HepG2 (cell line): ENCODE data around the gene FXYD1.

ENCODE experiments used
- CEBPB ChIP-seq: IDR thresholded peaks from 2 replicates; pipeline ENCODE4 v1.6.1; 2011; ENCODE audit warnings: low read depth, low read length, improper control_type of control experiment, borderline replicate concordance
- CTCF ChIP-seq: sonication (generic); formaldehyde crosslinking; IDR thresholded peaks from 2 replicates; pipeline ENCODE4 v1.5.0; 2020; ENCODE audit warnings: mild to moderate bottlenecking, missing genetic modification reagents, moderate library complexity
- ESRRA ChIP-seq: sonication (generic); formaldehyde crosslinking; IDR thresholded peaks from 2 replicates; pipeline ENCODE4 v1.5.1; 2020; ENCODE audit warnings: mild to moderate bottlenecking, low read depth, missing genetic modification reagents
- ETS1 ChIP-seq: sonication (generic); formaldehyde crosslinking; IDR thresholded peaks from 2 replicates; pipeline ENCODE4 v1.4.0; 2020; ENCODE audit warnings: missing genetic modification reagents
- GLMP ChIP-seq: sonication (generic); formaldehyde crosslinking; IDR thresholded peaks from 2 replicates; pipeline ENCODE4 v1.9.0; 2021; ENCODE audit warnings: missing genetic modification reagents, mild to moderate bottlenecking, borderline replicate concordance
- HES4 ChIP-seq: sonication (generic); formaldehyde crosslinking; IDR thresholded peaks from 2 replicates; pipeline ENCODE4 v1.9.0; 2021; ENCODE audit warnings: mild to moderate bottlenecking, missing genetic modification reagents, borderline replicate concordance
- SOX6 ChIP-seq, 2 experiments: fragments of 450-650 bp in 1 of 2; sonication (generic) in 1 of 2; formaldehyde crosslinking in 1 of 2; IDR thresholded peaks; 2 replicates each; pipeline versions ENCODE4 v1.4.0 to v1.6.1; 2017 to 2020; ENCODE audit warnings: antibody characterized with exemption in 1 of 2, mild to moderate bottlenecking in 1 of 2, missing genetic modification reagents in 1 of 2
- SP2 ChIP-seq: sonication (generic); formaldehyde crosslinking; IDR thresholded peaks from 2 replicates; pipeline ENCODE4 v1.5.1; 2020; ENCODE audit warnings: mild to moderate bottlenecking, missing genetic modification reagents
- ZBTB7A ChIP-seq: sonication (generic); formaldehyde crosslinking; IDR thresholded peaks from 2 replicates; pipeline ENCODE4 v1.8.0; 2022; ENCODE audit warnings: mild to moderate bottlenecking, missing genetic modification reagents
- ZNF160 ChIP-seq: sonication (generic); formaldehyde crosslinking; IDR thresholded peaks from 2 replicates; pipeline ENCODE4 v1.8.0; 2022; ENCODE audit warnings: mild to moderate bottlenecking, inconsistent platforms, missing genetic modification reagents
- ZNF556 ChIP-seq: sonication (generic); formaldehyde crosslinking; IDR thresholded peaks from 2 replicates; pipeline ENCODE4 v1.4.0; 2020; ENCODE audit warnings: mild to moderate bottlenecking, missing genetic modification reagents, borderline replicate concordance
- ZNF766 ChIP-seq: sonication (generic); formaldehyde crosslinking; IDR thresholded peaks from 2 replicates; pipeline ENCODE4 v1.5.0; 2020; ENCODE audit warnings: missing genetic modification reagents, borderline replicate concordance

- no peak for TF ChIP-seq GLMP (CRISPR knock-in tag)
- TF ChIP-seq CTCF: no peak
- TF ChIP-seq ESRRA (CRISPR knock-in tag): no peak
- no peak for TF ChIP-seq CEBPB
- TF ChIP-seq ZNF160 (CRISPR knock-in tag): no peak
- TF ChIP-seq ZBTB7A (CRISPR knock-in tag): no peak
- no peak for TF ChIP-seq SP2 (CRISPR knock-in tag)
- TF ChIP-seq HES4 (CRISPR knock-in tag): no peak
- no peak for TF ChIP-seq ZNF556
- TF ChIP-seq ZNF766 (CRISPR knock-in tag): no peak
- no peak for TF ChIP-seq SOX6 (IDR thresholded peaks at IDR 0.05)
- TF ChIP-seq SOX6 (CRISPR knock-in tag; IDR thresholded peaks at IDR 0.05): no peak
- TF ChIP-seq ETS1 (CRISPR knock-in tag): no peak
Measured at GRCh38 chr19:35144259-35144599, 5.6 kb downstream of the FXYD1 start.
